Effector CD8-positive, alpha-beta T cell (primary cell): ENCODE data around the gene WEE2.
A peak's percentile ranks its signal among the peaks of the same experiment; 100 is the strongest.
"Not testable (repeated sequence)": the region's sequence is repeated elsewhere in the genome, so short reads cannot be mapped to it uniquely, and the experiment has no call there.

Experiments used
- DNase-seq: peaks from one replicate; lab custom pipeline; 2025; lab: John Stamatoyannopoulos, UW

WEE2 gene

GRCh38 chr7:141714571-141714970 lies 6.4 kb downstream of the WEE2 start:
- DNase-seq = no peak

- no peak for DNase-seq
Observed at GRCh38 chr7:141715018-141715417, 6.9 kb downstream of the WEE2 start.

DNA sequence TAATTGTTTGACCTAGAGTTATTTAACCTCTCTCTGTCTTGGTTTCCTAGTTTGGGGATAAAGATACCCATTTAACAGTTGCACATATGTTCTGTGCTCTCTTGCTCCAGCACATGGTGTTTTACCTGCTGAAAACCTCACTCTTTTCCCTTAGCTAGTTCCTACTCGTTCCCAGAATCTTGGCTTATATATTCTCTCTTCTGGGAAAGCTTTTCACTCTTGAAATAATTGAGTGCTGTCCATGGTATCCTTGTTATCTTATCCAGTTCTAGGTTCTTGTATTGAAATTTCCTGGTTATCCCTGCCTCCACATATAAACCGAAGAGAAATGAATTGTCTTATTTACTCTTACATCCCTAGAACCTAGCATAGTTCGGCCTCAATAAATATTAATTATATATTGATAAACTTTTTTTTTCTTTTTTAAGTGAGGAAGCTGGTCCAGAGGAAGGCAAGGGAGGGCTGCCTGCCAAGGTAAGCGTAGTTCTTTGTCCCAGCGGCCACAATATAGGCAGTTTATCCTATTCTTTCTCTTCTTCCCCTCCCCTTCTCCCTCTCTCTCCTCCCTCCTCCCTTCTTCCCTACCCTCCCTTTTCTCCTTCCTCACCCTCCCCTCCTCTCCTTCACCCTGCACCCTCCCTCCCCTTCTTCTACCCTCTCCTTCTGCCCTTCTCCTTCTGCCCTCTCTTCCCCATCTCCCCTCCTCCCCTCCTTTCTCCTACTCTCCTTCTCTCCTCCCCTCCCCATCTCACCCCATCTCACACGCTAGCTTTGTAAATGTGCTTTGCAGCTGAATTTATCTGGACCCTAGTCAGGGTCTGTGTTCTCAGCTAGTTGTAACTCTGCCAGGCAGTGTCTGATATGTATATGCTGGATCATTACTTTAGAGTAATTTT lies 7.9 kb downstream of the WEE2 start:
- no peak for DNase-seq

DNA sequence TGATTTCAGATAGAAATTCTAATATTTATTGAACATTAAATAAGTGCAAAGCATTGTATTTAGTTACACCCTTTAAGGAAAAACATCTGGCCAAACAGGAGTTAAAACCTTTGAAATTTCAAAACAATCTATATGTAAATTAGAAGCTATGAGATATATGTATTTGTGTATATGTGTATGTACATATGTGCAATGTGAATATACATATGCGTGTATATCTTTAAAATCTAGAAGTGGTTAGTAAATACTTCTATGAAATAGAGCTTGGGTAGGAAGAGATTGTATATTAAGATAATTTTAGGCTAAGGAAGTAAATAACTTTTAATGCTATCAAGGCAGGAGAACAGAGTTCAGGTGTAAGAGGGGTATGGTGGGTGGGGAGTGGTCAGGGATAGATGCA lies 9.3 kb downstream of the WEE2 start:
- no peak for DNase-seq

DNA sequence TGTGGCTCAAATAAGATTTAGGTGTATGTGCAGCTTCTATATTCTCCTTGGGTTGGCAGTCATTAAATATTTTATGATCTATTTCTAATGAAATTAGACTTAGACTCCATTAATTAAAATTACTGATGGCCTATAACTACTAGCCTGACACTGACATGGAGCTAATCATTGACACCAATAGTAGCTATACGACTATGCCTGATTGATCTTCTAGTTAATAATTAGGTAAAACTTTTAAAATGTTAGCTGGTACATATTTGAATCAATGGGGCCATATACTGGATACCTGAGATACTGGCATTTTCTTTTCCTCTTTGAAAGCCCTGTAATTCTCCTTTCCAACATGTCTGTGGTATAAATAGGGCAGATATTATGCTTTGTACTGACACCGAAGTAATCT lies 14.4 kb downstream of the WEE2 start:
- no peak for DNase-seq

- DNase-seq = no peak
Observed at GRCh38 chr7:141729020-141729419, 20.9 kb downstream of the WEE2 start.

GRCh38 chr7:141731476-141732149 lies 23.5 kb downstream of the WEE2 start:
- DNase-seq = no peak

GRCh38 chr7:141737118-141737835 lies 29.1 kb downstream of the WEE2 start:
- DNase-seq = no peak

- DNase-seq = peak; percentile 83
Observed at GRCh38 chr7:141737836-141738591, 29.9 kb downstream of the WEE2 start, which contains the start of gene SSBP1. Gene SSBP1 (plus strand): TSS chr7:141738358. CDS start chr7:141739167, 809 bp downstream.

GRCh38 chr7:141738592-141739013 lies 30.4 kb downstream of the WEE2 start:
- no peak for DNase-seq

DNA sequence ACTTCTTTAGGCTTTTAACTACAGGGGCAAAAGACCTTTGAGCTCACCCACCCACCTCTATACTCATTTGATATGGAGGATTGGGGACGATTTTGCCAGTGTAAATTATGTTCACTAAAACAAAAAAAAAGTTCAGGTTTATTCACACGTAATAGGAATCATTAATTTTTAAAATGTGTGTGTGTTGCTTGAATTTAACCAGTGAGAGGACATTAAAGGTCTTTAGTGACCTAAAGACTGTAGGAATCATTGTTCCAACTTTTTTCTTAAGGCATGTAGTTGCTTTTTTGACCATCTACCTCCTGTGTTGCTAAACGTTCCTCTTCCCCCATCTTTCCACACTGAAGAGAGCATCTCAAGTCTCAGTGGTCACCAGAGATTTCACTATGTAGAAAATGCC lies 31.1 kb downstream of the WEE2 start:
- no peak for DNase-seq

DNA sequence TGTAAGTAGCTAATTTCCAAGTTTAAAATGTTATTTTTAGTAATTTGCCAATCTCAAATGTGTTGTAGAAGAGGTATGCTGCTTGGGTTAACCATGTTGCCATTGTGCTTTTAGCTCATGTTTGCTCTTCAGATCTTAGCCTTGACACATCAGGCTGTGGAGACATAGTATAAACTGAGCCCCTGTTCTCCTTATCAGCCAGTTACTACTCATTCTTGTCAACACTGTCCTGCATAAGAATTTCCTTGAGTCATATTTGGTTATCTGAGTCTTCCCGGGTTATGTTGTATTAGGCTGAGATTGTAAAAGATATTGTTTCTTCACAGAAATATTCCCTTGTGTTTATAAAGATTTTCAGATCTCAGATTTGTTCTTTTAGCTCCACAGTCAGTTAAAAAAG lies 34.1 kb downstream of the WEE2 start:
- DNase-seq = no peak

GRCh38 chr7:141744131-141744530 lies 36.0 kb downstream of the WEE2 start:
- no peak for DNase-seq

GRCh38 chr7:141748396-141748795 lies 40.2 kb downstream of the WEE2 start:
- no peak for DNase-seq

DNA sequence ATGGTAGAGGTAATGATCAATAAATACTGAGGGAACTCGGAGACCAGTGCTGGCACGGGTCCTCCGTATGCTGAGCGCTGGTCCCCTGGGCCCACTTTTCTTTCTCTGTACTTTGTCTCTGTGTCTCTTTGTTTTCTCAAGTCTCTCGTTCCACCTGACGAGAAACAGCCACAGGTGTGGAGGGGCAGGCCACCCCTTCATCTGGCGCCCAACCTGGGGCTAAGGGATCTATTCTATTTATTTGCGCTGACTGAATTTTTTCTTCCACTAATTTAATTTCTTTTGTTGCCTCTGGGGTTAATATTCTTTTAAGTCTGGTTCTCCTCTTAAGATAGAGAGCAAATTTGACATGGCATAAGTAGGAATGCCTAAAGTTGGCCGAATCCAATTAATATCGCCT lies 43.8 kb downstream of the WEE2 start:
- not testable (repeated sequence) for DNase-seq

DNA sequence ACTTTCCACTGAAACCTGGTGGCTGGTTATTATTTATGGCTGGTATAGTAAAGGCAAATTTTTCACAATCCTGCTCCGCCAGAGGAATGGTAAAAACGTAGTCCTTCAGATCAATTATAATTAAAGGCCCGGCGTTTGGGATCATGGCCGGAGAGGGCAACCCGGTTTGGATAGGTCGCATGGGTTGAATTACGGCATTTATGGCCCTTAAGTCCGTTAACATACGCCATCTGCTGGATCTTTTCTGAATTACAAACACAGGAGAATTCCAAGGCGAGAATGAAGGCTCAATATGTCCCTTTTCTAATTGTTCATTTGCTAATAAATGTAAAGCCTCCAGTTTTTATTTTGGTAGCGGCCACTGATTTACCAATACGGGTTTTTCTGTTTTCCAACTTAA lies 44.5 kb downstream of the WEE2 start:
- DNase-seq = no peak

GRCh38 chr7:141754939-141755338 lies 46.8 kb downstream of the WEE2 start:
- no peak for DNase-seq

DNA sequence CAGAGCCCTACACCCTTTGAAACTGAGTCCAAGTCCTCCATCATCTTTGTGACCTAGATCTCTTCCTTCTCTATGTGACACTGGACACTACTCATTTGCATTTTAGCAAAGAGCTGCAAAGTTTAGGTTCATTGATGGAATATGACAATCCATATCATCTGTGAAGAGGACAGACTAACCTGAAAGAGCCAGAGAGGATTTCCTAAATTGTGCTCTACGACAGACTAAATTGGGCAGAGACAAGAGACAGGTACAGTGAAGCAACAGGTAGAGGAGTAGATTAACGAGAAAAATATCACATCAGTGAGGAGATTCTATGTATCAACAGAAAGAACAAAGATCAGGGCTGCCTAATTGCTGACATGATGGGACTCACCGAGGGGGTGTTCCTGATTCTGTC lies 55.6 kb downstream of the WEE2 start, which contains the start of gene TAS2R3:
TSS of gene TAS2R3 (plus strand) at position 301 of the 400 bp plus-strand sequence. CDS start at position 363, 62 bp downstream.
- DNase-seq = no peak

DNA sequence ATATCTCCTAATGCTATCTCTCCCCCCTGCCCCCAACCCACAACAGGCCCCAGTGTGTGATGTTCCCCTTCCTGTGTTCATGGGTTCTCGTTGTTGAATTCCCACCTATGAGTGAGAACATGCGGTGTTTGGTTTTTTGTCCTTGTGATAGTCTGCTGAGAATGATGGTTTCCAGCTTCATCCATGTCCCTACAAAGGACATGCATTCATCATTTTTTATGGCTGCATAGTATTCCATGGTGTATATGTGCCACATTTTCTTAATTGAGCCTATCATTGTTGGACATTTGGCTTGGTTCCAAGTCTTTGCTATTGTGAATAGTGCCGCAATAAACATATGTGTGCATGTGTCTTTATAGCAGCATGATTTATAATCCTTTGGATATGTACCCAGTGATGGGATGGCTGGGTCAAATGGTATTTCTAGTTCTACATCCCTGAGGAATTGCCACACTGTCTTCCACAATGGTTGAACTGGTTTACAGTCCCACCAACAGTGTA lies 62.0 kb downstream of the WEE2 start:
- DNase-seq = not testable (repeated sequence)

DNA sequence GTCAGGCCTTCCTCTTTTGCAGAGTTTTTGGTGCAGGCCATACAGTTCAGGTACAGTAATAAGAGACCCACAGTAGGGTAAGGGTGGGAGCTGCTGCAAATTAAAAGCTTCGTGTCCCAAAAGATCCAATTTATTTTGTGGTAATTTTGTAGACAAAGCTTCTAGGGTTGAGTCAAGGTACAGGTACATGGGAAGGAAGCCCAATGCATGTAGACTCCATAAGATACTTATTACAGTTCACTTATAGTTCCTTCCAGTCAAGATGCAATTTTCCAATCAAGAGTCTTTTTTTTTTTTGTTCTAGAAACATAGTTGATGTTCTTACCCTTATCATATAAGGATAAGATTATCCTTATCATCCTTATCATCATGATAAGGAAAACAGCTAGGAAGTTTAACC lies 68.2 kb downstream of the WEE2 start, which contains the start of gene TAS2R4:
TSS of gene TAS2R4 (plus strand) at position 301 of the 400 bp plus-strand sequence. CDS start 1,815 bp downstream, outside the sequence.
- DNase-seq = no peak
